Inflammatory macrophage treated with lipopolysaccharide for 4 hours (primary cell): ENCODE measurements around the gene S100A4.

Source experiments
- DNase-seq: peaks from one replicate; pipeline ENCODE4 v3.0.0-alpha.2; 2020

The S100A4 gene

GRCh38 chr1:153506386-153506785 is 39.2 kb downstream of the S100A4 start:
- no peak for DNase-seq

GRCh38 chr1:153505576-153505975 is 40.0 kb downstream of the S100A4 start:
- DNase-seq: no peak

- no peak for DNase-seq
Observed at GRCh38 chr1:153503766-153504165, 41.8 kb downstream of the S100A4 start.

- no peak for DNase-seq
Observed at GRCh38 chr1:153498746-153499145, 46.9 kb downstream of the S100A4 start.

- no peak for DNase-seq
Observed at GRCh38 chr1:153495536-153495935, 50.1 kb downstream of the S100A4 start.

- peak; percentile 63 for DNase-seq
Observed at GRCh38 chr1:153494976-153495535, 50.5 kb downstream of the S100A4 start.
